ENCODE data around the gene TTC19. TPM values are rescaled to one million over a fixed set of nuclear protein-coding genes. Genes with fewer than 3 reads are reported as not detected.

TTC19 gene
- total and polyA plus RNA-seq, 2 donors (not counting 3 experiments of a cell fraction or from before 2014, with no cell fraction given), result 7.8 to 32.8 TPM

DNA sequence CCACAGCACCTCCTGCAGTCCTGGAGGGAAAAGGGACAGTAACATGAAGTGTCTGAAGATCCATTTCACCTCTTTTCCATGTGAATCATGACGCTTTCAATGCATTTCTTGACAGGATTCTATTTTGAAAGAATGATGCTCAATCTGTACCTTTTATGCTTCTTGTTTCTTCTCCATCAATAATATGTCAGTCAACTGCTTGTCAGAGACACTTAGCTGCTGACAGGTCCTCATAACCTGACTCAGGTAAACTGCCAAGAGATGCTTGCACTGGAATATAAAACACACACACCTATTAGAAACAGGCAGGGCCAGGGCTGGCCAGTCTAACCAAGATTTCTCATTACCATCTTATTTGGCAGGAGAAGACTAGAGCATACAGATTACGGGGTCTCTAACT is 21.7 kb upstream of the TTC19 start:
- peaks cover 9% of the 10 kb centered on the region for H3K79me2 ChIP-seq (ENCODE audit: control insufficient read depth, insufficient read depth, low read length)
- TF ChIP-seq EZH2 (IDR thresholded peaks at IDR 0.05; ENCODE audit: borderline replicate concordance, low read depth, low read length, severe bottlenecking) (no peak), MYC (IDR thresholded peaks at IDR 0.05; ENCODE audit: low read depth, low read length) (no peak), POLR2AphosphoS5 (IDR thresholded peaks at IDR 0.05; ENCODE audit: insufficient read depth, low read depth, low read length) (no peak)
- TF ChIP-seq, protein P1, sequence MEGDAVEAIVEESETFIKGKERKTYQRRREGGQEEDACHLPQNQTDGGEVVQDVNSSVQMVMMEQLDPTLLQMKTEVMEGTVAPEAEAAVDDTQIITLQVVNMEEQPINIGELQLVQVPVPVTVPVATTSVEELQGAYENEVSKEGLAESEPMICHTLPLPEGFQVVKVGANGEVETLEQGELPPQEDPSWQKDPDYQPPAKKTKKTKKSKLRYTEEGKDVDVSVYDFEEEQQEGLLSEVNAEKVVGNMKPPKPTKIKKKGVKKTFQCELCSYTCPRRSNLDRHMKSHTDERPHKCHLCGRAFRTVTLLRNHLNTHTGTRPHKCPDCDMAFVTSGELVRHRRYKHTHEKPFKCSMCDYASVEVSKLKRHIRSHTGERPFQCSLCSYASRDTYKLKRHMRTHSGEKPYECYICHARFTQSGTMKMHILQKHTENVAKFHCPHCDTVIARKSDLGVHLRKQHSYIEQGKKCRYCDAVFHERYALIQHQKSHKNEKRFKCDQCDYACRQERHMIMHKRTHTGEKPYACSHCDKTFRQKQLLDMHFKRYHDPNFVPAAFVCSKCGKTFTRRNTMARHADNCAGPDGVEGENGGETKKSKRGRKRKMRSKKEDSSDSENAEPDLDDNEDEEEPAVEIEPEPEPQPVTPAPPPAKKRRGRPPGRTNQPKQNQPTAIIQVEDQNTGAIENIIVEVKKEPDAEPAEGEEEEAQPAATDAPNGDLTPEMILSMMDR (IDR thresholded peaks at IDR 0.05; ENCODE audit: extremely low read depth in 1 of 2, insufficient read depth in 1 of 2, low read depth in 1 of 2, low read length in 2 of 2), result no peak
- dilution Hi-C loops (cut with MboI; ENCODE audit: extremely low pct_ligation_motif_present, low sequenced_read_pairs) (no loop called here), intact Hi-C loops (cut with micrococcal nuclease) (no loop called here)
- no peaks in the 10 kb centered on the region for H3K9me3 ChIP-seq (replicated peaks; ENCODE audit: control insufficient read depth, insufficient read depth, low read length)
- H3K27me3 ChIP-seq (ENCODE audit: control insufficient read depth in 2 of 2, insufficient read depth in 2 of 2, low read length in 2 of 2), result no peaks in the 10 kb centered on the region
- no peak overlapping the region for H2AFZ ChIP-seq (ENCODE audit: low read depth, low read length)
- H3K4me1 ChIP-seq (ENCODE audit: control insufficient read depth, extremely low read depth, insufficient read depth, low read length), result peaks cover 11% of the 10 kb centered on the region
- no peak overlapping the region for H3K4me2 ChIP-seq (ENCODE audit: insufficient read depth, low read length)
- CTCF ChIA-PET, result no interaction called here
- H3K4me3 ChIP-seq (replicated peaks in 1 of 3; ENCODE audit: insufficient read depth in 1 of 3, low read depth in 1 of 3, low read length in 3 of 3), result no peak overlapping the region
- POLR2A ChIA-PET, result no interaction called here
- no peaks in the 10 kb centered on the region for H4K20me1 ChIP-seq (replicated peaks; ENCODE audit: control insufficient read depth, extremely low read depth, insufficient read depth, low read length)
- peaks cover 10 to 11% of the 10 kb centered on the region in 2 experiments for H3K36me3 ChIP-seq (ENCODE audit: control insufficient read depth in 2 of 2, extremely low read depth in 1 of 2, insufficient read depth in 2 of 2, low read length in 2 of 2)
- no peak for DNase-seq (ENCODE audit: low read depth, low spot score)
- no peak for FAIRE-seq
- H3K9me1 ChIP-seq (replicated peaks; ENCODE audit: control insufficient read depth, extremely low read depth, insufficient read depth, low read length), result no peaks in the 10 kb centered on the region
- H3K27ac ChIP-seq (ENCODE audit: insufficient read depth, low read depth, low read length), result no peak overlapping the region
- H3K9ac ChIP-seq (replicated peaks; ENCODE audit: extremely low read depth, insufficient read depth, low read length), result no peak overlapping the region
- BruUV-seq (replicated peaks), result no TSS peak

- H3K4me1 ChIP-seq (ENCODE audit: control insufficient read depth, extremely low read depth, insufficient read depth, low read length), result peaks cover 11% of the 10 kb centered on the region
- no peaks in the 10 kb centered on the region for H3K9me1 ChIP-seq (replicated peaks; ENCODE audit: control insufficient read depth, extremely low read depth, insufficient read depth, low read length)
- H3K27me3 ChIP-seq (ENCODE audit: control insufficient read depth in 2 of 2, insufficient read depth in 2 of 2, low read length in 2 of 2), result no peaks in the 10 kb centered on the region
- no peak overlapping the region for H3K4me2 ChIP-seq (ENCODE audit: insufficient read depth, low read length)
- no peaks in the 10 kb centered on the region for H4K20me1 ChIP-seq (replicated peaks; ENCODE audit: control insufficient read depth, extremely low read depth, insufficient read depth, low read length)
- no peak overlapping the region for H2AFZ ChIP-seq (ENCODE audit: low read depth, low read length)
- FAIRE-seq (no peak), DNase-seq (ENCODE audit: low read depth, low spot score) (no peak)
- H3K27ac ChIP-seq (ENCODE audit: insufficient read depth, low read depth, low read length), result no peak overlapping the region
- H3K9ac ChIP-seq (replicated peaks; ENCODE audit: extremely low read depth, insufficient read depth, low read length), result no peak overlapping the region
- no peak overlapping the region for H3K4me3 ChIP-seq (replicated peaks in 1 of 3; ENCODE audit: insufficient read depth in 1 of 3, low read depth in 1 of 3, low read length in 3 of 3)
- BruUV-seq (replicated peaks), result no TSS peak
- CTCF ChIA-PET, result no interaction called here
- peaks cover 9% of the 10 kb centered on the region for H3K79me2 ChIP-seq (ENCODE audit: control insufficient read depth, insufficient read depth, low read length)
- TF ChIP-seq, protein P1 (IDR thresholded peaks at IDR 0.05; ENCODE audit: extremely low read depth in 1 of 2, insufficient read depth in 1 of 2, low read depth in 1 of 2, low read length in 2 of 2), result no peak
- TF ChIP-seq FOS (IDR thresholded peaks at IDR 0.05; ENCODE audit: borderline replicate concordance, insufficient read depth, low read length), result no peak
- no peak for TF ChIP-seq JUN (IDR thresholded peaks at IDR 0.05; ENCODE audit: borderline replicate concordance, insufficient read depth, insufficient read length, low read depth)
- TF ChIP-seq POLR2AphosphoS5 (IDR thresholded peaks at IDR 0.05; ENCODE audit: insufficient read depth, low read depth, low read length), result no peak
- no peak for TF ChIP-seq GATA2 (IDR thresholded peaks at IDR 0.05; ENCODE audit: insufficient read depth, insufficient read length, low read depth, low read length)
- no peak for TF ChIP-seq EZH2 (IDR thresholded peaks at IDR 0.05; ENCODE audit: borderline replicate concordance, low read depth, low read length, severe bottlenecking)
- TF ChIP-seq POLR2A (IDR thresholded peaks at IDR 0.05; ENCODE audit: low read depth, low read length), result no peak
- TF ChIP-seq MAX (IDR thresholded peaks at IDR 0.05; ENCODE audit: insufficient read depth, insufficient read length), result no peak
- TF ChIP-seq MYC (IDR thresholded peaks at IDR 0.05; ENCODE audit: low read depth, low read length), result no peak
- intact Hi-C loops (cut with micrococcal nuclease), result no loop called here
- H3K36me3 ChIP-seq (ENCODE audit: control insufficient read depth in 2 of 2, extremely low read depth in 1 of 2, insufficient read depth in 2 of 2, low read length in 2 of 2), result peaks cover 10 to 11% of the 10 kb centered on the region in 2 experiments
- dilution Hi-C loops (cut with MboI; ENCODE audit: extremely low pct_ligation_motif_present, low sequenced_read_pairs), result no loop called here
- no peaks in the 10 kb centered on the region for H3K9me3 ChIP-seq (replicated peaks; ENCODE audit: control insufficient read depth, insufficient read depth, low read length)
- POLR2A ChIA-PET, result no interaction called here
Measured at GRCh38 chr17:15978606-15979005, 21.0 kb upstream of the TTC19 start.

Data from endothelial cell of umbilical vein (primary cell).